Hepatocyte (in vitro differentiated cells): ENCODE data around the gene SAMD3.

Experiments used
- EZH2 ChIP-seq: fragments of 200-600 bp; sonication (generic); IDR thresholded peaks from 2 replicates; pipeline ENCODE4 v1.6.1; 2016; ENCODE audit warnings: antibody characterized with exemption, mild to moderate bottlenecking, borderline replicate concordance
- TF ChIP-seq, protein P1 (sequence below): fragments of 200-600 bp; sonication (generic); IDR thresholded peaks from 2 replicates; pipeline ENCODE4 v1.5.1; 2016; ENCODE audit warnings: antibody characterized with exemption, mild to moderate bottlenecking; ENCODE audit not compliant: poor library complexity

DNA sequence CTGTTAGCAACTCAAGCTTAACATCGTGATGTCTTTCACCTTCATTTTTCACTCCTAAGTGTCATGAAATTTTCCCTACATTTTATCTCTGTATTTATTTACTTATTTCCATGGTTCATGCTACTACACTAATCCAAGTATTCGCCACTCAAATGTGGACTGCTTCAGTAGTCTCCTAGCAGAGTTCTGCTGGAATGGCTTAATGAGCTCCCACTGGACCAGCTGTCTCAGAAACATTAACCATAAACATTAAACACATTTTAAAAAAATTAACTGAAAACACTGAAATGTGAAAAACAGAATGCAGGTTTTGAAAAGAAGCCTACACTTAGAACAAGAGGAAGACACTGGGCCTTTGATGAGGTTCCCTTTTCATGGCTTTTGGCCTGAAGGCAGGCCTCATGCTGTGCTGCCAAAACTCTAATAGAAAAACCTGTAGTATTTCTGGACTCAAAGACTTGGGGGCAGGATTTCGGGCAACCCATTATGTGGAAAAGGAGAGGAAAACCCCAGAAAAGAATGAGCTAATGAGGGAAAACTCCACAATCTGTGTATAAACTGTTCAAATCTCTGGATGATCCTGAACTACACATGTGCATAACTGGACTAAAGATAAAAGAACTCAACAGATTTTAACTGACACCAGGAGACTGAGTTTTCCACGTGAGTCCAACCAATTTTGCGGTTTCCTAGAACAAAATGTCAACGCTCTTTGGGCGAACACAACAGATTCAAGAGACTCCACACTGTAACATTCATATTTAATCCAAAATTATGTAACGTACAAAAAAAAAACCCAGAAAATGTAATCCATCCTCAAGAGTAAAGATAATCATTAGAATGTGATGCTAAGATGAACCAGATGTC is 33.0 kb downstream of the SAMD3 start:
- TF ChIP-seq, protein P1, sequence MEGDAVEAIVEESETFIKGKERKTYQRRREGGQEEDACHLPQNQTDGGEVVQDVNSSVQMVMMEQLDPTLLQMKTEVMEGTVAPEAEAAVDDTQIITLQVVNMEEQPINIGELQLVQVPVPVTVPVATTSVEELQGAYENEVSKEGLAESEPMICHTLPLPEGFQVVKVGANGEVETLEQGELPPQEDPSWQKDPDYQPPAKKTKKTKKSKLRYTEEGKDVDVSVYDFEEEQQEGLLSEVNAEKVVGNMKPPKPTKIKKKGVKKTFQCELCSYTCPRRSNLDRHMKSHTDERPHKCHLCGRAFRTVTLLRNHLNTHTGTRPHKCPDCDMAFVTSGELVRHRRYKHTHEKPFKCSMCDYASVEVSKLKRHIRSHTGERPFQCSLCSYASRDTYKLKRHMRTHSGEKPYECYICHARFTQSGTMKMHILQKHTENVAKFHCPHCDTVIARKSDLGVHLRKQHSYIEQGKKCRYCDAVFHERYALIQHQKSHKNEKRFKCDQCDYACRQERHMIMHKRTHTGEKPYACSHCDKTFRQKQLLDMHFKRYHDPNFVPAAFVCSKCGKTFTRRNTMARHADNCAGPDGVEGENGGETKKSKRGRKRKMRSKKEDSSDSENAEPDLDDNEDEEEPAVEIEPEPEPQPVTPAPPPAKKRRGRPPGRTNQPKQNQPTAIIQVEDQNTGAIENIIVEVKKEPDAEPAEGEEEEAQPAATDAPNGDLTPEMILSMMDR, result no peak
- no peak for TF ChIP-seq EZH2
